OCI-LY1 (cell line): Measurements from ENCODE around the gene GPBAR1.

Source experiments
- CTCF ChIP-seq: fragments of 200-600 bp; sonication (generic), shearing (Covaris generic); IDR thresholded peaks from 2 replicates; pipeline ENCODE4 v1.5.1; 2017; ENCODE audit warnings: mild to moderate bottlenecking, antibody characterized with exemption, low read length, moderate library complexity, mixed read lengths
- EZH2 ChIP-seq: fragments of 200-600 bp; sonication (generic), shearing (Covaris generic); IDR thresholded peaks from 2 replicates; pipeline ENCODE4 v1.8.0; 2017; ENCODE audit warnings: borderline replicate concordance, mixed run types, mild to moderate bottlenecking, antibody characterized with exemption, low read length, moderate library complexity, mixed read lengths

GRCh38 chr2:218269900-218270720 is 9.3 kb downstream of the GPBAR1 start, which contains the start of the genes AAMP and PNKD:
- TF ChIP-seq CTCF (no peak), EZH2 (no peak)
